ENCODE measurements around the gene EOGT.

EOGT gene

GRCh38 chr3:68953816-68954444 lies 59.6 kb downstream of the EOGT start:
- no peak overlapping the region for H2AFZ ChIP-seq (ENCODE audit: low read length)
- no peaks in the 10 kb centered on the region for H3K27me3 ChIP-seq (ENCODE audit: insufficient read depth, low read length, poor library complexity, severe bottlenecking)
- H3K9me2 ChIP-seq (replicated peaks; ENCODE audit: low read depth, low read length) = no peaks in the 10 kb centered on the region
- H3K9me3 ChIP-seq (ENCODE audit: insufficient read depth, low read depth, low read length) = no peaks in the 10 kb centered on the region
- H3K4me2 ChIP-seq (ENCODE audit: low read depth, low read length, poor library complexity, severe bottlenecking) = no peak overlapping the region
- no peak overlapping the region for H3K9ac ChIP-seq (ENCODE audit: low read depth, low read length, poor library complexity, severe bottlenecking)
- no peaks in the 10 kb centered on the region for H4K20me1 ChIP-seq (ENCODE audit: insufficient read depth, low read length, poor library complexity, severe bottlenecking)
- H3K36me3 ChIP-seq (ENCODE audit: insufficient read depth, low read length) = no peaks in the 10 kb centered on the region
- H3K4me1 ChIP-seq (ENCODE audit: insufficient read depth, low read length, poor library complexity, severe bottlenecking) = no peaks in the 10 kb centered on the region
- TF ChIP-seq CTCF (conservative IDR thresholded peaks at IDR 0.05; ENCODE audit: low read length) = no peak
- TF ChIP-seq EZH2phosphoT487 (IDR thresholded peaks at IDR 0.05; ENCODE audit: borderline replicate concordance) = no peak
- H3F3A ChIP-seq (ENCODE audit: low read depth) = no peaks in the 10 kb centered on the region
- H3K4me3 ChIP-seq (ENCODE audit: low read length, poor library complexity, severe bottlenecking) = no peak overlapping the region
- no peaks in the 10 kb centered on the region for H3K79me2 ChIP-seq (ENCODE audit: insufficient read depth, low read length)

GRCh38 chr3:68945225-68945624 lies 68.3 kb downstream of the EOGT start:
- H3K9me2 ChIP-seq (replicated peaks; ENCODE audit: low read depth, low read length) = no peaks in the 10 kb centered on the region
- H3K79me2 ChIP-seq (ENCODE audit: insufficient read depth, low read length) = no peaks in the 10 kb centered on the region
- no peaks in the 10 kb centered on the region for H3K9me3 ChIP-seq (ENCODE audit: insufficient read depth, low read depth, low read length)
- no peaks in the 10 kb centered on the region for H3K36me3 ChIP-seq (ENCODE audit: insufficient read depth, low read length)
- no peaks in the 10 kb centered on the region for H3F3A ChIP-seq (ENCODE audit: low read depth)
- no peak overlapping the region for H3K4me2 ChIP-seq (ENCODE audit: low read depth, low read length, poor library complexity, severe bottlenecking)
- H3K4me3 ChIP-seq (ENCODE audit: low read length, poor library complexity, severe bottlenecking) = no peak overlapping the region
- TF ChIP-seq CTCF (conservative IDR thresholded peaks at IDR 0.05; ENCODE audit: low read length) (no peak), EZH2phosphoT487 (IDR thresholded peaks at IDR 0.05; ENCODE audit: borderline replicate concordance) (no peak)
- no peak overlapping the region for H2AFZ ChIP-seq (ENCODE audit: low read length)
- no peak overlapping the region for H3K9ac ChIP-seq (ENCODE audit: low read depth, low read length, poor library complexity, severe bottlenecking)
- no peaks in the 10 kb centered on the region for H3K4me1 ChIP-seq (ENCODE audit: insufficient read depth, low read length, poor library complexity, severe bottlenecking)
- H3K27me3 ChIP-seq (ENCODE audit: insufficient read depth, low read length, poor library complexity, severe bottlenecking) = no peaks in the 10 kb centered on the region
- no peaks in the 10 kb centered on the region for H4K20me1 ChIP-seq (ENCODE audit: insufficient read depth, low read length, poor library complexity, severe bottlenecking)

GRCh38 chr3:68943753-68944500 lies 69.6 kb downstream of the EOGT start:
- no peak overlapping the region for H3K9ac ChIP-seq (ENCODE audit: low read depth, low read length, poor library complexity, severe bottlenecking)
- H3K4me2 ChIP-seq (ENCODE audit: low read depth, low read length, poor library complexity, severe bottlenecking) = no peak overlapping the region
- no peaks in the 10 kb centered on the region for H3F3A ChIP-seq (ENCODE audit: low read depth)
- no peaks in the 10 kb centered on the region for H3K36me3 ChIP-seq (ENCODE audit: insufficient read depth, low read length)
- no peak overlapping the region for H2AFZ ChIP-seq (ENCODE audit: low read length)
- no peaks in the 10 kb centered on the region for H3K79me2 ChIP-seq (ENCODE audit: insufficient read depth, low read length)
- H3K9me3 ChIP-seq (ENCODE audit: insufficient read depth, low read depth, low read length) = no peaks in the 10 kb centered on the region
- no peaks in the 10 kb centered on the region for H3K27me3 ChIP-seq (ENCODE audit: insufficient read depth, low read length, poor library complexity, severe bottlenecking)
- no peaks in the 10 kb centered on the region for H4K20me1 ChIP-seq (ENCODE audit: insufficient read depth, low read length, poor library complexity, severe bottlenecking)
- H3K4me1 ChIP-seq (ENCODE audit: insufficient read depth, low read length, poor library complexity, severe bottlenecking) = no peaks in the 10 kb centered on the region
- H3K9me2 ChIP-seq (replicated peaks; ENCODE audit: low read depth, low read length) = no peaks in the 10 kb centered on the region
- no peak overlapping the region for H3K4me3 ChIP-seq (ENCODE audit: low read length, poor library complexity, severe bottlenecking)
- TF ChIP-seq CTCF (conservative IDR thresholded peaks at IDR 0.05; ENCODE audit: low read length) (no peak), EZH2phosphoT487 (IDR thresholded peaks at IDR 0.05; ENCODE audit: borderline replicate concordance) (no peak)
